HG03139 (cell line): Measurements from ENCODE around the gene TTC38.

ENCODE experiments used
- ATAC-seq: cut with Tn5 transposase; IDR thresholded peaks from one replicate; pipeline ENCODE4 v1.9.1; 2021; ENCODE audit not compliant: unreplicated experiment

TTC38 gene

DNA sequence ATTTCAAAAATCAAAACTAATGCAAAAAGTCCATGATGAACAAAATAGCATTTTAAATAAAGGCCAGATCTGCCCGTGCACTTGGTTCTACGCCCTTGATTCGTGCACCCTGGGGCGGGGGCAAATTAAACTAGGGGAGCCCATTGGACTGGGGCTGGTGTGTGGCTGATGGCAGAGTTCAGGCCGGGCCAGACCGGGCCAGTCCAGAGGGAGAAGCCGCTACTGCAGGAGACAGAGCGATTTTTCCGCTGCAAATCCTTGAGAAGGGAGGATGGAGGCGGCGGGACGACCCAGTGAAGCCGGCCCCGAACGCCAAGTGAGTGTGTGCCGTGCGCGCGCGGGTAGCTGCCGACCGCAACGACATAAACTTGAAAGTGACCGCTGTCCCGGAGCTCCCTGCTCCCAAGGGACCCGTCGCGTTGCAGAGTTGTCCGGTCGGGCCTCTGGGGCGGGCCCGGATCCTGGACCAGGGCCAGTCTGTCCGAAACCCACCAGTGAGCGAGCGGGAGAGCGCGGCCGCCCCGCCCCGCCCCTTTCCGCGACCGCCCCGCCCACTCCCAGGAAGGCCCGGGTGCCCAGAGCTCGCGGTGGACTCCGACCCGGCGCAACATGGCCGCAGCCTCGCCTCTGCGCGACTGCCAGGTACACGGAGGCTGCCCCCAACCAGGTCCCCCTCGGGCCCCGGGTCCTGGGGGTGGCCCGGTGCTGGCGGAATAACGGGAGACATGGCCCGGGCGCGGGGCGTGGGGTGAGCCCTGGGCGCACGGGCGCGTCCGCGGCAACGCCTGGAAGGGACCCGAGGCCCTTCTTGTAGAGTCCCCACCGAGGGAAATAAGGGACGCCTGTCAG, at the start of gene TTC38:
TSS of gene TTC38 (plus strand) at position 578 of the 849 bp plus-strand sequence. CDS start at position 610, 32 bp downstream.
- peak; percentile 72 for ATAC-seq

GRCh38 chr22:46219636-46220035, 48.2 kb upstream of the TTC38 start:
- no peak for ATAC-seq

DNA sequence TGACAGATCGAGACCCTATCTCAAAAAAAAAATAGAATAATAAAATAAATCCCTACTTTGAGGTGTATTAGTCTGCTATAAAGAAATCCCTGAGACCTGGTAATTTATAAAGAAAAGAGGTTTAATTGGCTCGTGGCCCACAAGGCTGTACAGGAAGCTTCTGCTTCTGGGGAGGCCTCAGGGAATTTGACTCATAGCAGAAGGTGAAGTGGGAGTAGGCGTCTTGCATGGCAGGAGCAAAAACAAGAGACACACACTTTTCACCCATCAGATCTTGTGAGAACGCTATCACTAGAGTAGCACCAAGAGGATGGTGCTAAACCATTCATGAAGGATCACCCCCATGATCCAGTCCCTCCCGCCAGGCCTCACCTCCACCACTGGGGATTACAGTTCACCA, 46.9 kb upstream of the TTC38 start:
- no peak for ATAC-seq

- ATAC-seq, result no peak
Measured at GRCh38 chr22:46224044-46224897, 43.5 kb upstream of the TTC38 start.

- ATAC-seq, result no peak
Measured at GRCh38 chr22:46224898-46225290, 42.9 kb upstream of the TTC38 start.

GRCh38 chr22:46225631-46226030, 42.2 kb upstream of the TTC38 start:
- no peak for ATAC-seq

DNA sequence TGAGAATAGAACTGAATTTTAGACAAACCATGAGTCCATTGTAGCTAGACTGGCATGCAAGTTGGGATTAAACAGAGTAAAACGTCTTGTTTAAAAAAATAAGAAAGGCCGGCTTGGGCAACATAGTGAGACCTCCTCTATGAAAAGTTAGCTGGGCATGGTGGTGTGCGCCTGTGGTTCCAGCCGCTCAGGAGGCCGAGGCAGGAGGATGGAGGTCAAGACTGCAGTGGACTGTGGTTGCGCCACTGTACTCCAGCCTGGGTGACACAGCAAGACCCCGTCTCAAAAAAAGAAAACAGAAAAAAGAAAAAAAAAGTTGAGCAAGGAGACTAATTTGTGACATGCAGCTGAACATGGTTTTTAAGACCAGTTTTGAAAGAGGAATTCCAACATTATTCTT, 41.2 kb upstream of the TTC38 start:
- no peak for ATAC-seq

DNA sequence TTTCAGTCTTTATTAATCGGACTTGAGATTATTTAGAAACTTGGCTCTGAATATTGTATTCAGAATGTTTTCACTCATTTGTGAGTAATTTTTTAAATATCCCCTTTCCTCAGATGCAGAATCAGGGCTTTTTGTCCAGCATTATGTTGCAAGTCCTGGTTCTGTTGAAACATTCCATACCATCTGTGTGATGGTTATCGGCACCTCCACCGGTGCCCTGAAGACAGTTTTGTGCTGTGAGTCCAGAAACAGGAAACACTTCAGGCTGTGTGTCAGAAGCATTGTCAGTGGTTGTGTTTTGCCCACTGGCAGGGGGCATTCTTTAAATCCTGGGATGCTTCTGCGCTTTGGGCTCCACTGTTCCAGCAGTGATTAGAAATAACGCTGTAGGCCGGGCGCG, 38.1 kb upstream of the TTC38 start:
- no peak for ATAC-seq

GRCh38 chr22:46230262-46230901, 37.4 kb upstream of the TTC38 start:
- ATAC-seq, result no peak

DNA sequence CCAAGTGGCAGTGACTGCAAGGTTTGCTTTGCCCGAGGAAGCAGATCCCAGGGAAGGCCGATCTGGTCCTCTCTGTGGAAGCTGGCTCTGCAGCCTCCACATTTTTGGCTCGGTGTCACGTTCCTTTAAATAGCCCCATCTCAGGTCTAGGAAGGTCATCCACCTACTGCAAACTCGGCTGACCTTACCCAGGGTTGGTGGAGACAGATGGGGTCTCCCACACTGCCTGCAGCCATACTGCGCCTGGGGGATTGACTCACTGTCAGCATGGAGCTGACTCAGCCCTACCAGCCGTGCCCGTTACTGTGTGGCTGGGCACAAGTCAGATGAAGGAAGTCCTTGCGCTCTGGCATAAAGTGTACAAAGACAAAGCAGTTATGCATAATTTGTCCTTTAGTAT, 34.6 kb upstream of the TTC38 start:
- ATAC-seq, result no peak

- no peak for ATAC-seq
Measured at GRCh38 chr22:46234969-46235368, 32.8 kb upstream of the TTC38 start.

- no peak for ATAC-seq
Measured at GRCh38 chr22:46237453-46238124, 30.2 kb upstream of the TTC38 start.

DNA sequence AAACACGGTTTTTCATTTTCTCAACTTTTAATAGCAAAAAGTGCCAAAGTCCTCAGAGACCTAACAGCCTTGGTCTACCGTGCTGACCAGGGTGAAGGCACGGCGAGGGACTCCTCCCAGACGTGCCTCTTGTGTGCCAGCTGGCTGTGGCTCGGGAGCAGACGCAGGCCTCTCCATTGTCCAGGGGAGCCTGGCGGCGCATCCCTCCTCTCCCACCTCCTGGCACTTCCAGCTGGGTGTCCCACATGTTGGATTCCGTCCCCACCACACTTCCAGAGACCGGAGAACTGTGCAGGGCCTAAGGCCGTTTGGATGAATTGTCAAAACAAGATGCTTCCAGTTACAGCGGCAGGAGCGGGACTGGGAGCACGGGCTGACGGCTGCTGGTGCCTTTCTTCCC, 29.3 kb upstream of the TTC38 start:
- ATAC-seq, result no peak

DNA sequence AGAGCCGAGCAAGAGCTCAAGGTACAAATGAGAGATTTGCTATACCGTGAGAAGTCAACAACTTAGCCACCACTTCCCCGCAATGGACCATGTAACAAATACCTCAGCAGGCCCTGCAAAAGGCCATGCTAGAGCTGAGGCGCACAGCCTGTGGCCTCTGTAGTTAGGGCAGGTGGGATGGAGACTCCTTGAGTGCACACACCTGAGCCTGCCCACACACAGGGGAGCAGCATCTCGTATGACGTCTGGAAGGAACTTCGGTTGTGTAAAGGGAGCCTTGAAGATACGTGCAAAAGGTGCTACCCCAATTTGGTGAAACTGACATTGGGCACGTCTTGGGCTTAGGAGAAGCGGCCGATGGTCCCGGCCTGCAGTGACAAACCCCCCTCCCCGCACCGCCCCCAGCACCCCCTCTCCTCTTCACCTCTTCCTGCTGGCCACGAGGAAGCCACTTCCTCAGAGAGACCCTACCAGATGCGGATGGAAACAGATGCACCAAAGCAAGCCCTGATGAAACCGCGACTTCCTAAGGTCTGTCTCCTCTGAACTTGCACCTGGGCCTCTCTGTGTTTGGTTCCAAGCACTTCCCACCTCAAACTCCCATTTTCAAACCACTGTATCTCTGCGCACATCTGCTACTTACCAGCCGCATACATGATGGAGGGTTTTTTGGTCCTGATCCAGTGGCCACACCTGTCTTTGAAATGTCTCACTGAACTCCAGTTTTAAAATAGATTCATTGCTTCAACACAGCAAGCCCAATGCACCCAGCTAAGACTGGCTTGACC, 28.4 kb upstream of the TTC38 start:
- no peak for ATAC-seq

DNA sequence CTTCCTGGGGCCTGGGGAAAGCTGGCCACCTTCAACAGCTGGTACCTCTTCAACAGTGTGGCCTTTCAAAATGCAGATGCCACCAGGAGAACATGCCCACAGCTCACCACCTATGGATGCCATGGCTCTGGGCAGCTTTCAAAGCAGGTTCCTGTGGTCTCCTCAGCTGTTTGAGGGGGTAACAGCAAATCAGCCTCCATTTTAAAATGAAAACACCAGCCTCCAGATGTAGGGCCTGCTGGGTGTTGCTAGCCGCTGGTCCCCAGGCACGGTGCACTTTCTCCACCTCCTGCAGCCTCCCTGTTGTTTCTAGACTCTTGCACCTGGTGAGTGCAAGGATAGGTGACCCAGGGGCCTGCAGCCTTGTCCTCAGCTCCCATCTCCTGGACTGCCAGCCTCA, 27.7 kb upstream of the TTC38 start:
- ATAC-seq, result no peak

GRCh38 chr22:46240506-46240905, 27.3 kb upstream of the TTC38 start:
- ATAC-seq, result no peak

DNA sequence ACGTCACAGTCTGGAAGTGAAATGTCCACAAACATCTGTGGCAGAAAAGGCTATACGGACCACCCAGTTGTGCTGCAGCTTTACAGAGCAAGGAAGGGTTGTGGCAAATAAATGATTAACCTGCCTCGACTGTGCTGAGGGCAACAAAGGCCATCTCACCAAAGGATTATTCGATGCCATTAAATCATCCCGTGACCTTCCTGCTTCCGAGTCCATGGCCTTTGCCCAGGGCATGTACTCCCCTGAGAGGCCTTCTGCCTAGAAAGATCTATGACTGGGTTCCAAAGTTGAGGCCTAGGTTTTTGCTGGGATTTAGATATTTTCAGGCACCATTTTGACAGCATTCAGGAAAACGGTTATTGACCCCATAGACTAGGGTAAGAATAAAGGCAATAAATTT, 26.9 kb upstream of the TTC38 start:
- no peak for ATAC-seq

DNA sequence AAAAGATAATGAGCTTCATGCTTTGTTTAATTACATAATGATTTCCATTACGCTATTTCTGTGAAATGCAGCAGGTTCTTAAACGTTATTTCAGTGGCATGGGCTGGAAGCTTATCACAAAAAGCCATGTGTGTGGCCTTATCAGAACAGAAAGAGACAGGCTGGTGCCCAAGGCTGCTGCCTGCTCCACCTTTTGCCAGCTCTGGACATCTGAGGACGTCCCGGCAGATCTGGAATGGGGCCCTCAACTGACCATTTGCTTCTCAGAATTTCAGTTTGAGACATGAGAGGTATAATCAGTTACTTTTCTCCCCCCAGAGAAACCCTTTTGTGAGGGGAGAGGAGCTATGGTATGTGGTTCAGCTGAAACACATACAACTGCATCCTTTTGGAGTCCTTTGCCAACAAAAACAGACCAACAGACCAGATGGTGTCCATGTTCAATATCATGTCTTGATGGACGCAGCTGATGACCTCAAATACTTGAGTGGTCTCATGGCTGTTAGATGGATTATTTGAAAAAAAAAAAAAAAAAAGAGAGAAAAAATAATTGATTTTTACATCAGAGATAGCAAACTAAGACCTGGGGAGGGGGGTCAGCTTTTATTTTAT, 26.3 kb upstream of the TTC38 start:
- ATAC-seq, result no peak

GRCh38 chr22:46242076-46242475, 25.7 kb upstream of the TTC38 start:
- ATAC-seq, result no peak

DNA sequence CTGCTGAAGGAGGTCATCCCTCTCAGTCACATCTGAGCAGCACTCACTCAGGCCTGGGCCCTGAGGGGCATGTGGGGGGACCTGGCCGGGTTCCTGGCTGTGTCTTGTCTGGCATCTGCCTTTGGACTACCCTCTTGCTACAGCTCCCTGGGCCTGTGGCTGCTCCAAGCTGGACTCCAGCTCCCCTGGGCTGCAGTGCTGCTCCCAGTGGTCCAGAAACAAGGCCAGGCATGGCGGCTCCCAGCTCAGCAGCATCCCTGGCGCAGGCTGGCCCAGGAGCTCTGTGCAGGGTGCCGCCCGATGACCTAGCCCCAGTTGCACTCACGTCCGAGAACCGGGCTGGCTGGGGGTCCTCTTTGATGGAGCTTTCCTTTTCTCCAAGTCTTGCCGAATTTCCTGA, 23.0 kb upstream of the TTC38 start:
- no peak for ATAC-seq
